Measurements from ENCODE around the gene SAXO2.
"Not testable (repeated sequence)": the region's sequence is repeated elsewhere in the genome, so short reads cannot be mapped to it uniquely, and the experiment has no call there.

SAXO2 gene

GRCh38 chr15:82286475-82286874 lies 23.9 kb downstream of the SAXO2 start:
- not testable (repeated sequence) for DNase-seq (ENCODE audit: low read depth in 2 of 2)

DNA sequence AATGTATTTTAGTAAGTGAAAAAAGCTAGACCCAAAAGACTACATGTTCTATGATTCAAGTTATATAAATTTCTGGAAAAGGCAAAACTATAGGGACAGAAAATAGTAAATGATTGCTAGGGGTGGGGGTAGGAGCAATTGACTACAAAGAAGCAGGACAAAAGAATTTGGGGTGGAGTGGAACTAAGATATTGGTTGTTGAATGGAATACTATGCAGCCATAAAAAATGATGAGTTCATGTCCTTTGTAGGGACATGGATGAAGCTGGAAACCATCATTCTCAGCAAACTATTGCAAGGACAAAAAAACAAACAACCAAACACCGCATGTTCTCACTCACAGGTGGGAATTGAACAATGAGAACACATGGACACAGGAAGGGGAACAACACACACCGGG lies 25.6 kb downstream of the SAXO2 start:
- not testable (repeated sequence) for DNase-seq (ENCODE audit: low read depth in 2 of 2)

- no peak for DNase-seq (ENCODE audit: low read depth in 2 of 2)
These were observed 29.7 kb downstream of the SAXO2 start for GRCh38 chr15:82292271-82292670.

GRCh38 chr15:82294061-82294690 lies 31.6 kb downstream of the SAXO2 start:
- DNase-seq (ENCODE audit: low read depth in 2 of 2), result no peak

DNA sequence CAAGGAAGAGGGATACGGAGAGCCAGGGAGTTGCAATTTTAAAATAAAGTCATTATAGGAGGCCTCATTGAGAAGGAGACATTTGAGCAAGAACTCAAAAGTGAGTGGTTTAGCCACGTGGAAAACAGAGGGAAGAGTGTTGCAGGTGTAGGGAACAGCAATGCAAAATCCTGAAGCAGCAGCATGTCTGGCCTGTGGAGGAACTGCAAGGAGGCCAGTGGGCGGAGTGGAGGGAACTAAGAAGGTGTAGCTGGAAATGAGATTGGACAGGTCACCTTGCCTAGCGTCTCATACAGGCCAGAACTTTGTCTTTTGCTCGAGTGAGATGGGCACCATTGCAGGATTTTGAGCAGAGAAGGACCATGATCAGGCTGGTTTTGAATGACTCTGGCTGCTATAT lies 34.9 kb downstream of the SAXO2 start:
- DNase-seq (ENCODE audit: low read depth in 2 of 2), result no peak

DNA sequence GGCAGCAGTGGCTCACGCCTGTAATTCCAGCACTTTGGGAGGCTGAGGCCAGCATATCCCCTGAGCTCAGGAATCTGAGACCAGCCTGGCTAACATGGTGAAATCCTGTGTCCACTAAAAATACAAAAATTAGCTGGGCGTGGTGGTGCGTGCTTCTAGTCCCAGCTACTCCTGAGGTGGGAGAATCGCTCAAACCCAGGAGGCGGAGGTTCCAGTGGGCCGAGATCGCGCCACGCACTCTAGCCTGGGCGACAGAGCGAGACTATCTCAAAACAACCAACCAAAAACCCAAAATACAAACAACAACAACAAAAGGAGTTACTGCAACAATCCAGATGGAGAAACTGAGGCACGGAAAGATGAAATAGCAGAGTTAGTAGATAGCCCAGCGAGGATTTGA lies 35.4 kb downstream of the SAXO2 start:
- DNase-seq (ENCODE audit: low read depth in 2 of 2), result no peak

DNA sequence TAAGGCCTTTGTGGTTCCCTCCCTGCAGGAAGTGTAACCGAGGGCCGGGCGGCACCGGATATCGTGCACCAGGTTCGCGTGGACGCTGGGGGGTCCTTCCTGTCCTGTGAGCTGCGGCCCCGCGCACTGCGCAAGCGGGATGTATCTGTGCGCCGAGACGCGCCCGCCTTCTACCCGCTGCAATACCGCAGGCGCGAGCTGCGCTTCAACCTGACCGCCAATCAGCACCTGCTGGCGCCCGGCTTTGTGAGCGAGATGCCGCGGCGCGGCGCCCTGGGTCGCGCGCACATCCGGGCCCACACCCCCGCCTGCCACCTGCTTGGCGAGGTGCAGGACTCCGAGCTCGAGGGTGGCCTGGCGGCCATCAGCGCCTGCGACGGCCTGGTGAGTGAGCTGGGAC lies 35.9 kb downstream of the SAXO2 start:
- DNase-seq (ENCODE audit: low read depth in 2 of 2), result peak; percentile 14 to 31

GRCh38 chr15:82299511-82299914 lies 36.9 kb downstream of the SAXO2 start:
- DNase-seq (ENCODE audit: low read depth in 2 of 2), result not testable (repeated sequence)

GRCh38 chr15:82300326-82300725 lies 37.7 kb downstream of the SAXO2 start:
- not testable (repeated sequence) for DNase-seq (ENCODE audit: low read depth in 2 of 2)

- no peak for DNase-seq (ENCODE audit: low read depth in 2 of 2)
These were observed 38.3 kb downstream of the SAXO2 start for GRCh38 chr15:82300883-82301282.

- DNase-seq (ENCODE audit: low read depth in 2 of 2), result no peak
These were observed 38.8 kb downstream of the SAXO2 start for GRCh38 chr15:82301296-82302016.

- no peak for DNase-seq (ENCODE audit: low read depth in 2 of 2)
These were observed 41.5 kb downstream of the SAXO2 start for GRCh38 chr15:82303956-82304777.

- DNase-seq (ENCODE audit: low read depth in 2 of 2), result no peak
These were observed 42.1 kb downstream of the SAXO2 start for GRCh38 chr15:82304778-82305090.

- no peak for DNase-seq (ENCODE audit: low read depth in 2 of 2)
These were observed 43.0 kb downstream of the SAXO2 start for GRCh38 chr15:82305621-82306048.

DNA sequence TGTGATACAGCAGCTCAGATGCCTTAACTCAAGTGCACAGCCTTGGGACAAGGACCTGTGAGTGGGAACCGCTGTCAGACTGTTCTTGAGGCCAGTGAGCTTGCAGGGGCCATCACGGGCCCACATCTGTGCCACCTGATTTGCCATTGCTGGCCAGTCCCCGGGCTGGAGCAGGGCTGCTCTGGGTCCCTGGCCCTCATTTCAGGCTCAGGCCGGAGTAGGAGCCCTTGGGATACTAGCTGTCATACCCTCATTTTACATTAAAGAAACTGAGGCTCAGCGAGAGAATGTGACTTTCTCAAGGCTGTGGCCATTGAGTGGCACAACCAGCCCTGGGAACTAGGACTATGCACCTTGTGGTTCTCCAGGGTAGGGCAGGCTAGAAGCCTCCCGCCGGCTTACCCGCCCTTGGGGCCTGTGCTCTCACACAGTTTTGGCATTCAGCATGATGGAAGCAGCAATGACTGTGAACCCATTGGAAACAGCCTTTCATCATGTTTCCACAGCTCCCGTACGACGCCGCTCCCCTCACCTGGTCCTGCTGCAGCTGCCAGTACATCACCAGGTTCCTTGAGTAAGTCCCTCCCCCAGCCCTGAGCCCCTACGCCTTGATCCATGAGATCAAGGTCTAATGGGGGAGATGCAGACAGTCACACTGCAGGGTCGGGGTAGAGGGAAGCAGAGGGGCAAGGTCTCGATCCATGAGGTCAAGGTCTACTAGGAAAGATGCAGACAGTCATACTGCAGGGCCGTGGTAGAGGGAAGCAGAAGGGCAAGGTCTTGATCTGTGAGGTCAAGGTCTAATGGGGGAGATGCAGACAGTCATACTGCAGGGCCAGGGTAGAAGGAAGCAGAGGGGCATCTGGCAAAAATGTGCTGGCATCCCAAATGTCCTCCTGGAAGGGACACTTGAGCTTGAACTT lies 44.4 kb downstream of the SAXO2 start:
- no peak for DNase-seq (ENCODE audit: low read depth in 2 of 2)

DNA sequence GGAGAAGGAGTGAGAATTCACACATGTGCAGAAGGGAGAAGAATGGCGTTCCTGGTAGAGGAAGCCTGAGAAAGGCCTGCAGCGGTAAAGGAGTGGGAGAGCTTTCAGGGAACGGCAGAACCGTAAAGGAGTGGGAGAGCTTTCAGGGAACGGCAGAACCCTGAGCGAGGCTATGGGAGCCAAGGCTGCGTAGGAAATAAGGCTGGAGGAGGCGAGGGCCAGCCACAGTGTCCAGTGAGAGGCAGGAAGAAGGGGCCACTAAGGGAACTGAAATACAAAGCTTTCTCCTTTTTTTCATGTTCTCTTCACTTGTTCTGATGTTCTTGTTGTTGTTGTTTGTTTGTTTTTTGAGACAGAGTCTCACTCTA lies 45.1 kb downstream of the SAXO2 start:
- no peak for DNase-seq (ENCODE audit: low read depth in 2 of 2)

DNA sequence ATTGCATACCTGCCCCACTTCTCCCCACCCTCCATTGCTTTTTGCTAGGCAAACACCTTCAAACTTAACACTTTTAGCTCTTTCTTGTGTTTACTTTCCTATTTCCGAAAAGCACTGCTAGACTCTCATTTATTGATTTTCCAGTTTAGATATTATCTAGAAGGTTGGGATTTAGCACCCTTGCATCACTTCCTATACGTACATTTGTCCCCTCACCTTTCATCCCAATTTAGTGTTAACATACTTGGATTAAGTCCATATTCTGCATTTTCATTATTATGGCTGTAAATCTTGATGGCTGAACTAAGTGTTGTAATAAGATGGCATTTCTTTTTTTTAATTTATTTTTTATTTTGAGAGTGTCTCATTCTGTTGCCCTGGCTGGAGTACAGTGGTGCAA lies 47.2 kb downstream of the SAXO2 start:
- no peak for DNase-seq (ENCODE audit: low read depth in 2 of 2)

DNA sequence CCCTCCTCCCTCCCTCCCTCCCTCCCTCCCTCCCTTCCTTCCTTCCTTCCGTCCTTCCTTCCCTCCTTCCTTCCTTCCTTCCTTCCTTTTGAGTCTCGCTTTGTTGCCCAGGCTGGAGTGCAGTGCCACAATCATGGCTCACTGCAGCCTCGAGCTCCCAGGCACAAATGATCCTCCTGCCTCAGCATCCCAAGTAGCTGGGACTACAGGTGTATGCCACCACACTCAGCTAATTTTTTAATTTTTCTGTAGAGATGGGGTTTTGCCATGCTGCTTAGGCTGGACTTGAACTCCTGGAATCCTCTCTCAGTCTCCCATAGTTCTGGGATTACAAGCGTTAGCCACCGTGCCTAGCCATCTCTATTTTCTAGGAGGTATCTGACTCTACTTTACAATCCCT lies 48.7 kb downstream of the SAXO2 start:
- not testable (repeated sequence) for DNase-seq (ENCODE audit: low read depth in 2 of 2)

DNA sequence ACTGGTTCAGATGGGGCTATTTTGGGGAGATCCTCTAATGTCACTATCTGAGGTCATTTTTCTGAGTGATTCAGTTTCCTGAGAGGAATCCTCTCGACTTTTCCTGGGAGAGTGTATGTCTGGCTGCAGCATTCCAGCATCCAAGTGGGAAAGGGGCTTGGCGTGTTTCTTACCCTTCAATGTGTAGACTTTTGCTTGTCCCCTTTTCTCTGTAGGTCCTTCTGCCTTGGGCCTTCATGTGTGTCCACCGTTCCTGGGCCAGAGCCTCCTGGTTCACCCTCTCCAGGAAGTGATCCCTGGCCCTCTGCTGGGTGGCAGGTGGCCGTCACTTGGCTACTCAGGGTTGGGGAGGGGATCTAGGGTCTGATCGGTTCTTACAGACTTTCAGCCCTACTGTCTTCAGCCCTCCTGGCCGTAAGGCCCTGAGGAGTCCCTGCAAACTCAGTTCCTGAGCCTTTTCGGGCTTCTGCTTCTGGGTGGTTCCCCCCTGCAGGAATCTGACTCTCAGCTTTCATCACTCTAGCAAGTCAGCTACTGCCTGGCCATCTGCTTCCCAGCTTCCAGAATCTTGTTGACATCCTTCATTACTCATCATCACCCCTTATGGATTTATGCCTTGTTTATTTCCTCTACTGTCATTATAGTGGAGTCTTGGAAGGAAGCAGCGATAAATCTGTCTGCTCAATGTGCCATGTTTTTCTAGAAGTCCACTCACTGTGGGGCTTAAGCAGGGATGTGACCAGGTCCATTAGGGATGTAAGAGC lies 50.1 kb downstream of the SAXO2 start:
- no peak for DNase-seq (ENCODE audit: low read depth in 2 of 2)

DNA sequence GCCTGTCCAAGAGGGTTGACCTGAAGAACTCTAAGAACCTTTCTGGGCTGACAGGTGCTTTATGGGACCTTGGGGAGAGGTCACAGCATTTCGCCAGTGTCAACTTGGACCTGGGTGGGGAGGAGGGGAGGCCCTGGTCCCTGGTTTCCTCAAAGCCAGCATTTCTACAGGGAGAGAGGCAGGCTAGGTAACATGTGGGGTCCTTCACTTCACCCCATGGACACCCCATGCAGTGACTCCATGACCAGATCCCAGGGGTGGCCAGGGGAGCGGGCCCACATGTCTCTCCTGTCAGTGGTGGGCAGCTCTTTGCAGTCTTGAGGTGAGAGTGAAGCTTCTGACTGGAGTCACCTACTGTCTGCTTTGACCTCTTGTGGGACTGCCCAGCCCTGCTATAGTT lies 50.8 kb downstream of the SAXO2 start:
- no peak for DNase-seq (ENCODE audit: low read depth in 2 of 2)
